Measurements from ENCODE around the gene MEX3A.

GRCh38 chr1:156113282-156113950 lies 31.2 kb upstream of the MEX3A start:
- TF ChIP-seq NFRKB (IDR thresholded peaks at IDR 0.05): no peak
- TF ChIP-seq BHLHE40 (IDR thresholded peaks at IDR 0.05; ENCODE audit: borderline replicate concordance): no peak
- TF ChIP-seq FOXK2 (IDR thresholded peaks at IDR 0.05): no peak
- no peak for TF ChIP-seq LEF1 (IDR thresholded peaks at IDR 0.05; ENCODE audit: borderline replicate concordance)
- no peak for TF ChIP-seq ELF4 (IDR thresholded peaks at IDR 0.05)
- no peak for TF ChIP-seq FOXM1 (IDR thresholded peaks at IDR 0.05; ENCODE audit: borderline replicate concordance)
- no peak for TF ChIP-seq TARDBP (IDR thresholded peaks at IDR 0.05)
- TF ChIP-seq FOXA1 (IDR thresholded peaks at IDR 0.05): no peak
- no peak for TF ChIP-seq SP1 (IDR thresholded peaks at IDR 0.05)
- TF ChIP-seq SUZ12 (IDR thresholded peaks at IDR 0.05): no peak
- TF ChIP-seq HDGF (IDR thresholded peaks at IDR 0.05; ENCODE audit: borderline replicate concordance): no peak
- no peak for TF ChIP-seq ZNF384 (IDR thresholded peaks at IDR 0.05)
- no peak for TF ChIP-seq CTBP1 (IDR thresholded peaks at IDR 0.05; ENCODE audit: borderline replicate concordance)
- no peak for TF ChIP-seq L3MBTL2 (conservative IDR thresholded peaks at IDR 0.05)
